ENCODE results near the gene ADAMTSL3. TPM values are rescaled to one million over a fixed set of nuclear protein-coding genes. Genes with fewer than 3 reads are reported as not detected.

The ADAMTSL3 gene
- total RNA-seq, 2 donors from 2014 or later, result 0.79 to 3.4 TPM

- Histone ChIP-seq H3K27ac (ENCODE audit: low read depth, low read length) (no peak overlapping the region), H3K4me3 (ENCODE audit: low read length) (no peak overlapping the region), H3K4me1 (ENCODE audit: control insufficient read depth, insufficient read depth, low read length) (no peaks in the 10 kb centered on the region), H3K27me3 (ENCODE audit: control insufficient read depth, insufficient read depth, low read length, poor library complexity, severe bottlenecking) (no peaks in the 10 kb centered on the region), H3K9me3 (ENCODE audit: control insufficient read depth, low read length) (no peaks in the 10 kb centered on the region), H3K36me3 (ENCODE audit: control insufficient read depth, insufficient read depth, low read length) (no peaks in the 10 kb centered on the region), H3K9ac (ENCODE audit: extremely low read depth, low read length, poor library complexity, severe bottlenecking) (no peak overlapping the region)
- TF ChIP-seq, protein P1, sequence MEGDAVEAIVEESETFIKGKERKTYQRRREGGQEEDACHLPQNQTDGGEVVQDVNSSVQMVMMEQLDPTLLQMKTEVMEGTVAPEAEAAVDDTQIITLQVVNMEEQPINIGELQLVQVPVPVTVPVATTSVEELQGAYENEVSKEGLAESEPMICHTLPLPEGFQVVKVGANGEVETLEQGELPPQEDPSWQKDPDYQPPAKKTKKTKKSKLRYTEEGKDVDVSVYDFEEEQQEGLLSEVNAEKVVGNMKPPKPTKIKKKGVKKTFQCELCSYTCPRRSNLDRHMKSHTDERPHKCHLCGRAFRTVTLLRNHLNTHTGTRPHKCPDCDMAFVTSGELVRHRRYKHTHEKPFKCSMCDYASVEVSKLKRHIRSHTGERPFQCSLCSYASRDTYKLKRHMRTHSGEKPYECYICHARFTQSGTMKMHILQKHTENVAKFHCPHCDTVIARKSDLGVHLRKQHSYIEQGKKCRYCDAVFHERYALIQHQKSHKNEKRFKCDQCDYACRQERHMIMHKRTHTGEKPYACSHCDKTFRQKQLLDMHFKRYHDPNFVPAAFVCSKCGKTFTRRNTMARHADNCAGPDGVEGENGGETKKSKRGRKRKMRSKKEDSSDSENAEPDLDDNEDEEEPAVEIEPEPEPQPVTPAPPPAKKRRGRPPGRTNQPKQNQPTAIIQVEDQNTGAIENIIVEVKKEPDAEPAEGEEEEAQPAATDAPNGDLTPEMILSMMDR (conservative IDR thresholded peaks at IDR 0.05), result no peak
- H3K9me3 Mint-ChIP-seq, result no peaks in the 10 kb centered on the region
- H3K4me3 Mint-ChIP-seq, result no peak overlapping the region
- 88% methylated on average over 2 of the region's 2 CpGs; no CpG with 5 or more reads in 1 of the 2 experiments for WGBS, 2 experiments (ENCODE audit: insufficient coverage in 1 of 2, insufficient read length in 1 of 2)
- no peaks in the 10 kb centered on the region for H3K36me3 Mint-ChIP-seq (ENCODE audit: low read depth)
- no peak overlapping the region for H3K27ac Mint-ChIP-seq
- H3K4me1 Mint-ChIP-seq, result no peaks in the 10 kb centered on the region
- no peak for DNase-seq
- H3K27me3 Mint-ChIP-seq (ENCODE audit: insufficient read depth), result peaks cover 4% of the 10 kb centered on the region
Measured at GRCh38 chr15:83899670-83900069, 245.7 kb downstream of the ADAMTSL3 start.

DNA sequence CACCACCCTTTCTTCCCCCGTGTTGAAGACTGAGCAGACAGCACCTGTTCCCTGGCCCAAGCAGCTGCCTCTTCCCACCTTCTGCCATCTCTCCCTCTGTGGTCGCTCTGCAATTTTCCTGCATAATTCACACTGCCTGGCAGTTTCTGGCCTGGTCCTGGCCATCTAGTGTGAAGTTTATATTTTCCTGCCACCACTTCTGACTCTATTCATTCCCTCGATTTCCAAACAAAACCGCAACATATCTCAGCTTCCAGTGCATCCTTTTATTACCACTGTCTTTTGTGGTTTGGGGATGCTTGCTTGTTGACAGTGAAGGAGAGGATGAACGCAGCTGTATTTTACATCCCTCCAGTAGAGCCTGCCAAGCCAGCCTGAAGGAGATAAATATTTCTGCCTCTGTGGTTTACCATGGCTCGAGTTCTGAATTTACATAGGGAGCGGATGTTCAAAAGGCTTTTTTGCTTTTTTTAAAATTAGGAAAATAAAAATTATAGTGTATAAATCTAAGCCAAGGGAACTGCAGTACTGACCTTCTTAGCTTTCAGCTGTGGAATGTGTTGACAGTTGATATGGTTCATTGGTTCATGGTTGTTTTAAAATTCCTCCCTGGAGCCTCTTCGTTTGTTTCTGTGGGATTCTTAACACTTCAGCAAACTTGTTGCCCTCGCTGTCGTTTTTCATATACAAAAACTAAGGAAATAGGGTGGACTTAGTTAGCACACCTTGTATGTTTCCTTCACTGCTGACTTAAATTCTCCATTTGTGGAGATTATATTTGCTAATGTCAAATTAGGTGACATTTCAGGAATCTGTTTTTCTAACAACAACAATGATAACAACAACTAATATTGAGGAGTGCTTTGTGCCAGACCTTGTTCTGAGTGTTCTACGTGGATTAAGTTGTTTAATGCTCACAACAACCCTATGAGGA lies 250.5 kb downstream of the ADAMTSL3 start:
- H3K27ac Mint-ChIP-seq, result no peak overlapping the region
- WGBS, 2 experiments (ENCODE audit: insufficient coverage in 1 of 2, insufficient read length in 1 of 2), result 90 to 96% methylated on average over 4 to 10 of the region's 11 CpGs
- Histone ChIP-seq H3K9ac (ENCODE audit: extremely low read depth, low read length, poor library complexity, severe bottlenecking) (no peak overlapping the region), H3K9me3 (ENCODE audit: control insufficient read depth, low read length) (peaks cover 11% of the 10 kb centered on the region), H3K27ac (ENCODE audit: low read depth, low read length) (no peak overlapping the region), H3K27me3 (ENCODE audit: control insufficient read depth, insufficient read depth, low read length, poor library complexity, severe bottlenecking) (no peaks in the 10 kb centered on the region), H3K4me3 (ENCODE audit: low read length) (no peak overlapping the region), H3K36me3 (ENCODE audit: control insufficient read depth, insufficient read depth, low read length) (no peaks in the 10 kb centered on the region), H3K4me1 (ENCODE audit: control insufficient read depth, insufficient read depth, low read length) (no peaks in the 10 kb centered on the region)
- H3K27me3 Mint-ChIP-seq (ENCODE audit: insufficient read depth), result peaks cover 1% of the 10 kb centered on the region
- DNase-seq, result no peak
- H3K36me3 Mint-ChIP-seq (ENCODE audit: low read depth), result no peaks in the 10 kb centered on the region
- TF ChIP-seq, protein P1 (conservative IDR thresholded peaks at IDR 0.05), result no peak
- no peaks in the 10 kb centered on the region for H3K4me1 Mint-ChIP-seq
- no peak overlapping the region for H3K4me3 Mint-ChIP-seq
- H3K9me3 Mint-ChIP-seq, result peaks cover 12% of the 10 kb centered on the region

- Histone ChIP-seq H3K4me1 (ENCODE audit: control insufficient read depth, insufficient read depth, low read length) (no peaks in the 10 kb centered on the region), H3K9ac (ENCODE audit: extremely low read depth, low read length, poor library complexity, severe bottlenecking) (no peak overlapping the region), H3K4me3 (ENCODE audit: low read length) (no peak overlapping the region), H3K27me3 (ENCODE audit: control insufficient read depth, insufficient read depth, low read length, poor library complexity, severe bottlenecking) (no peaks in the 10 kb centered on the region), H3K27ac (ENCODE audit: low read depth, low read length) (no peak overlapping the region), H3K36me3 (ENCODE audit: control insufficient read depth, insufficient read depth, low read length) (no peaks in the 10 kb centered on the region), H3K9me3 (ENCODE audit: control insufficient read depth, low read length) (peaks cover 12% of the 10 kb centered on the region)
- Mint-ChIP-seq H3K4me3 (no peak overlapping the region), H3K27me3 (ENCODE audit: insufficient read depth) (peaks cover 1% of the 10 kb centered on the region), H3K9me3 (peaks cover 12% of the 10 kb centered on the region), H3K27ac (no peak overlapping the region), H3K4me1 (no peaks in the 10 kb centered on the region), H3K36me3 (ENCODE audit: low read depth) (no peaks in the 10 kb centered on the region)
- no peak for DNase-seq
- 93 to 100% methylated on average over 2 to 4 of the region's 5 CpGs for WGBS, 2 experiments (ENCODE audit: insufficient coverage in 1 of 2, insufficient read length in 1 of 2)
- TF ChIP-seq, protein P1 (conservative IDR thresholded peaks at IDR 0.05), result no peak
Measured at GRCh38 chr15:83905556-83906273, 251.8 kb downstream of the ADAMTSL3 start.
